Subcutaneous adipose tissue (tissue), 4 donors: ENCODE results near the gene ZNF831. TPM values are rescaled to one million over a fixed set of nuclear protein-coding genes. Genes with fewer than 3 reads are reported as not detected.

Experiments used
- CTCF ChIP-seq: fragments of 450-650 bp; IDR thresholded peaks from one replicate; pipeline ENCODE4 v1.5.1; 2016; ENCODE audit warnings: low read depth, mild to moderate bottlenecking, control low read depth, antibody characterized with exemption, moderate library complexity
- total RNA-seq, 4 donors: library from RNA; depleted of rRNA; stranded (reverse); fragments of >200 nt; gene quantifications; one replicate each; pipeline ENCODE4 v1.1.0, GENCODE V29; 2016

Gene ZNF831
- total RNA-seq, 4 donors from 2014 or later: 0.19 to 1.0 (median 0.77) TPM

- no peak for TF ChIP-seq CTCF
Measured at GRCh38 chr20:59165891-59166709, 2.5 kb downstream of the ZNF831 start.

GRCh38 chr20:59170406-59171349 lies 7.1 kb downstream of the ZNF831 start:
- no peak for TF ChIP-seq CTCF

GRCh38 chr20:59171986-59172385 lies 8.4 kb downstream of the ZNF831 start:
- TF ChIP-seq CTCF: no peak

- no peak for TF ChIP-seq CTCF
Measured at GRCh38 chr20:59173938-59174491, 10.4 kb downstream of the ZNF831 start.

- TF ChIP-seq CTCF: no peak
Measured at GRCh38 chr20:59175002-59175401, 11.4 kb downstream of the ZNF831 start.

GRCh38 chr20:59175861-59176260 lies 12.2 kb downstream of the ZNF831 start:
- no peak for TF ChIP-seq CTCF

GRCh38 chr20:59176812-59177211 lies 13.2 kb downstream of the ZNF831 start:
- TF ChIP-seq CTCF: no peak
